ENCODE data around the gene SMAD2.

DNA sequence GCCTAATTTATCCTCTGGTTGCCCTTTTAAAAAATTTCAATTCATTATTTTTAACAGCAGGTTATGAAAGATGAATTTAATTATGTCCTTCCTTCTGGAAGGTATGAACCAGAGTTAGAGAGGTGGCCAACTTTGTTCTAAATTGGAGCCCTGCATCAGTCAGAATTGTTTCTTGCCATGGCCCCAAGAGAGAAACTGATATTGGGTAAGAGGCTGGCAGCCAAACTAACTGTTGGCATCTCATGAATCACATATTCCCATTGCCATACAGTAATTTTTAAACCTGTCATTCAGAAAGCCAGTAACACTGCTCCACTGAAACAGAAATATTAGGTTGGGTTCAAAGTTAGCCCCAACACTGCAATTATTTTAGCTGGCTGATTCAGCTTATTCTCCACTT is 67.4 kb downstream of the SMAD2 start:
- TF ChIP-seq, protein P1, sequence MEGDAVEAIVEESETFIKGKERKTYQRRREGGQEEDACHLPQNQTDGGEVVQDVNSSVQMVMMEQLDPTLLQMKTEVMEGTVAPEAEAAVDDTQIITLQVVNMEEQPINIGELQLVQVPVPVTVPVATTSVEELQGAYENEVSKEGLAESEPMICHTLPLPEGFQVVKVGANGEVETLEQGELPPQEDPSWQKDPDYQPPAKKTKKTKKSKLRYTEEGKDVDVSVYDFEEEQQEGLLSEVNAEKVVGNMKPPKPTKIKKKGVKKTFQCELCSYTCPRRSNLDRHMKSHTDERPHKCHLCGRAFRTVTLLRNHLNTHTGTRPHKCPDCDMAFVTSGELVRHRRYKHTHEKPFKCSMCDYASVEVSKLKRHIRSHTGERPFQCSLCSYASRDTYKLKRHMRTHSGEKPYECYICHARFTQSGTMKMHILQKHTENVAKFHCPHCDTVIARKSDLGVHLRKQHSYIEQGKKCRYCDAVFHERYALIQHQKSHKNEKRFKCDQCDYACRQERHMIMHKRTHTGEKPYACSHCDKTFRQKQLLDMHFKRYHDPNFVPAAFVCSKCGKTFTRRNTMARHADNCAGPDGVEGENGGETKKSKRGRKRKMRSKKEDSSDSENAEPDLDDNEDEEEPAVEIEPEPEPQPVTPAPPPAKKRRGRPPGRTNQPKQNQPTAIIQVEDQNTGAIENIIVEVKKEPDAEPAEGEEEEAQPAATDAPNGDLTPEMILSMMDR (IDR thresholded peaks at IDR 0.05): no peak
- no peak for TF ChIP-seq POLR2A (IDR thresholded peaks at IDR 0.05)

Measured in adrenal gland (tissue), 5 donors.